Testis (tissue), 3 donors: ENCODE data around the gene CFAP54. TPM values are rescaled to one million over a fixed set of nuclear protein-coding genes. Genes with fewer than 3 reads are reported as not detected.

Experiments
- DNase-seq: peaks from one replicate; pipeline ENCODE4 v3.0.0-alpha.2; 2019
- H3K27ac ChIP-seq, 2 donors: fragments of 200-600 bp; sonication (generic); one replicate each; pipeline ENCODE4 v1.5.1; 2019
- H3K27me3 ChIP-seq: fragments of 200-600 bp; sonication (generic); one replicate; pipeline ENCODE4 v1.5.1; 2019
- H3K36me3 ChIP-seq: fragments of 200-600 bp; sonication (generic); one replicate; pipeline ENCODE4 v1.5.1; 2017; ENCODE audit warnings: low read depth; ENCODE audit errors: missing control alignments
- H3K4me1 ChIP-seq: fragments of 200-600 bp; sonication (generic); one replicate; pipeline ENCODE4 v1.5.1; 2019
- H3K4me3 ChIP-seq, 2 donors: fragments of 200-600 bp; sonication (generic); one replicate each; pipeline ENCODE4 v1.5.1; 2017 to 2019
- H3K9me3 ChIP-seq: fragments of 200-600 bp; sonication (generic); one replicate; pipeline ENCODE4 v1.5.1; 2017
- CTCF ChIP-seq, 3 experiments: fragments of 450-650 bp in 2 of 3; fragments of 200-600 bp in 1 of 3; sonication (generic) in 1 of 3; IDR thresholded peaks; one replicate each; pipeline ENCODE4 v1.5.1; 2016 to 2019; ENCODE audit warnings: antibody characterized with exemption in 3 of 3, mild to moderate bottlenecking in 2 of 3, moderate library complexity in 1 of 3
- POLR2A ChIP-seq: fragments of 450-650 bp; IDR thresholded peaks from one replicate; pipeline ENCODE4 v1.6.1; 2017; ENCODE audit warnings: antibody characterized with exemption, mild to moderate bottlenecking, moderate library complexity
- WGBS, 2 donors: methylation state at CpG; one replicate each; pipeline ENCODE4 v1.1.5; 2018; 5-methylcytosine and 5-hydroxymethylcytosine counted together
- intact Hi-C: fragments of 100-400 bp; cut with DNase I; formaldehyde crosslinking; loops from one replicate; pipeline ENCODE4 v1.15.1; 2023; ENCODE audit warnings: low total_unique reads
- polyA plus RNA-seq: library from polyadenylated mRNA; stranded (reverse); fragments of 350-450 nt; fragmentation: Illumina TruSeq; extraction: RNeasy Lipid Tissue Mini Kit (QIAGEN cat#74804); gene quantifications from one replicate; pipeline ENCODE4 v1.2.3, GENCODE V29; 2014; ENCODE audit warnings: low read depth, low replicate concordance; ENCODE audit not compliant: insufficient read depth
- total RNA-seq, 2 donors: library from RNA; depleted of rRNA; stranded (reverse); fragments of >200 nt; gene quantifications; one replicate each; pipeline ENCODE4 v1.2.3, GENCODE V29; 2016

The CFAP54 gene
- total and polyA plus RNA-seq, 3 donors from 2014 or later: 8.4 to 36.9 (median 14.4) TPM

- intact Hi-C loops: no loop called here
- Histone ChIP-seq H3K4me3 (no peak overlapping the region), H3K36me3 (no peaks in the 10 kb centered on the region), H3K9me3 (no peaks in the 10 kb centered on the region), H3K27me3 (no peaks in the 10 kb centered on the region), H3K4me1 (no peaks in the 10 kb centered on the region), H3K27ac (no peak overlapping the region)
- DNase-seq: no peak
- TF ChIP-seq CTCF (IDR thresholded peaks at IDR 0.05) (no peak), POLR2A (no peak)
Observed at GRCh38 chr12:96872961-96873360, 383.6 kb downstream of the CFAP54 start.

- no peak overlapping the region for H3K27ac ChIP-seq
- intact Hi-C loops: no loop called here
- no peak for DNase-seq
- no peaks in the 10 kb centered on the region for H3K9me3 ChIP-seq
- H3K27me3 ChIP-seq: no peaks in the 10 kb centered on the region
- H3K4me3 ChIP-seq: no peak overlapping the region
- H3K36me3 ChIP-seq: no peaks in the 10 kb centered on the region
- TF ChIP-seq POLR2A: no peak
- no peak for TF ChIP-seq CTCF (IDR thresholded peaks at IDR 0.05)
- H3K4me1 ChIP-seq: no peaks in the 10 kb centered on the region
- 67 to 70% methylated on average over 2 of the region's 2 CpGs for WGBS, 2 donors
Observed at GRCh38 chr12:96874211-96874610, 384.8 kb downstream of the CFAP54 start.

GRCh38 chr12:96876966-96877365 lies 387.6 kb downstream of the CFAP54 start:
- no peaks in the 10 kb centered on the region for H3K36me3 ChIP-seq
- H3K9me3 ChIP-seq: no peaks in the 10 kb centered on the region
- no peak for TF ChIP-seq CTCF (IDR thresholded peaks at IDR 0.05)
- no peak for TF ChIP-seq POLR2A
- no peaks in the 10 kb centered on the region for H3K4me1 ChIP-seq
- H3K27ac ChIP-seq: no peak overlapping the region
- intact Hi-C loops: no loop called here
- DNase-seq: no peak
- WGBS, 2 donors: 86 to 91% methylated on average over 3 of the region's 3 CpGs
- no peak overlapping the region for H3K4me3 ChIP-seq
- no peaks in the 10 kb centered on the region for H3K27me3 ChIP-seq

GRCh38 chr12:96878704-96879103 lies 389.3 kb downstream of the CFAP54 start:
- no peak for DNase-seq
- Histone ChIP-seq H3K36me3 (no peaks in the 10 kb centered on the region), H3K4me1 (no peaks in the 10 kb centered on the region), H3K27me3 (no peaks in the 10 kb centered on the region), H3K27ac (no peak overlapping the region), H3K9me3 (no peaks in the 10 kb centered on the region), H3K4me3 (no peak overlapping the region)
- intact Hi-C loops: no loop called here
- WGBS, 2 donors: 78 to 82% methylated on average over 1 of the region's 1 CpG
- TF ChIP-seq POLR2A (no peak), CTCF (IDR thresholded peaks at IDR 0.05) (no peak)

GRCh38 chr12:96879301-96879700 lies 389.9 kb downstream of the CFAP54 start:
- WGBS, 2 donors: 86 to 92% methylated on average over 2 to 4 of the region's 4 CpGs
- Histone ChIP-seq H3K4me3 (no peak overlapping the region), H3K27ac (no peak overlapping the region), H3K4me1 (no peaks in the 10 kb centered on the region), H3K9me3 (no peaks in the 10 kb centered on the region), H3K36me3 (no peaks in the 10 kb centered on the region), H3K27me3 (no peaks in the 10 kb centered on the region)
- intact Hi-C loops: no loop called here
- DNase-seq: no peak
- no peak for TF ChIP-seq POLR2A
- TF ChIP-seq CTCF (IDR thresholded peaks at IDR 0.05): no peak
